ENCODE data around the gene C14orf93.

The C14orf93 gene

DNA sequence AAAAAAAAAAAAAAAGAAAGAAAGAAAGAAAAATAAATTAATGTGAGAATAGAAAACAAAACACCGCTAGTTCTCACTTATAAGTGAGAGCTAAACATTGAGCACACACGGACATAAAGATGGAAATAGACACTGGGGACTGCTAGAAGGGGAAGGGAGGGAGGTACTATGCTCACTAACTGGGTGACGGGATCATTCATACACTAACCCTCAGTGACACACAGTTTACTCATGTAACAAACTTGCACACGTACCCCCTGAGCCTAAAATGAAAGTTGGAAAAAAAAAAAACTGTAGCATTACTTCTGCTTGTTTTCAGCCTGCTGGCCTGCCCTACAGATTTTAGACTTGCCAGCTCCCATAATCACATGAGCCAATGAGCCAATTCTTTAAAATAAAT lies 70.3 kb downstream of the C14orf93 start:
- no peak overlapping the region for H3K4me3 ChIP-seq (ENCODE audit: low read depth, low read length)
- TF ChIP-seq, protein P1, sequence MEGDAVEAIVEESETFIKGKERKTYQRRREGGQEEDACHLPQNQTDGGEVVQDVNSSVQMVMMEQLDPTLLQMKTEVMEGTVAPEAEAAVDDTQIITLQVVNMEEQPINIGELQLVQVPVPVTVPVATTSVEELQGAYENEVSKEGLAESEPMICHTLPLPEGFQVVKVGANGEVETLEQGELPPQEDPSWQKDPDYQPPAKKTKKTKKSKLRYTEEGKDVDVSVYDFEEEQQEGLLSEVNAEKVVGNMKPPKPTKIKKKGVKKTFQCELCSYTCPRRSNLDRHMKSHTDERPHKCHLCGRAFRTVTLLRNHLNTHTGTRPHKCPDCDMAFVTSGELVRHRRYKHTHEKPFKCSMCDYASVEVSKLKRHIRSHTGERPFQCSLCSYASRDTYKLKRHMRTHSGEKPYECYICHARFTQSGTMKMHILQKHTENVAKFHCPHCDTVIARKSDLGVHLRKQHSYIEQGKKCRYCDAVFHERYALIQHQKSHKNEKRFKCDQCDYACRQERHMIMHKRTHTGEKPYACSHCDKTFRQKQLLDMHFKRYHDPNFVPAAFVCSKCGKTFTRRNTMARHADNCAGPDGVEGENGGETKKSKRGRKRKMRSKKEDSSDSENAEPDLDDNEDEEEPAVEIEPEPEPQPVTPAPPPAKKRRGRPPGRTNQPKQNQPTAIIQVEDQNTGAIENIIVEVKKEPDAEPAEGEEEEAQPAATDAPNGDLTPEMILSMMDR (IDR thresholded peaks at IDR 0.05; ENCODE audit: low read depth, low read length, missing control alignments): no peak
- DNase-seq (ENCODE audit: low read depth): no peak
- in situ Hi-C loops (cut with HindIII; ENCODE audit: low sequenced_read_pairs): no loop called here

Measured in astrocyte of the cerebellum (primary cell).